ENCODE results near the gene SLC9C2.
"Not testable (repeated sequence)": the region's sequence is repeated elsewhere in the genome, so short reads cannot be mapped to it uniquely, and the experiment has no call there.

SLC9C2 gene

DNA sequence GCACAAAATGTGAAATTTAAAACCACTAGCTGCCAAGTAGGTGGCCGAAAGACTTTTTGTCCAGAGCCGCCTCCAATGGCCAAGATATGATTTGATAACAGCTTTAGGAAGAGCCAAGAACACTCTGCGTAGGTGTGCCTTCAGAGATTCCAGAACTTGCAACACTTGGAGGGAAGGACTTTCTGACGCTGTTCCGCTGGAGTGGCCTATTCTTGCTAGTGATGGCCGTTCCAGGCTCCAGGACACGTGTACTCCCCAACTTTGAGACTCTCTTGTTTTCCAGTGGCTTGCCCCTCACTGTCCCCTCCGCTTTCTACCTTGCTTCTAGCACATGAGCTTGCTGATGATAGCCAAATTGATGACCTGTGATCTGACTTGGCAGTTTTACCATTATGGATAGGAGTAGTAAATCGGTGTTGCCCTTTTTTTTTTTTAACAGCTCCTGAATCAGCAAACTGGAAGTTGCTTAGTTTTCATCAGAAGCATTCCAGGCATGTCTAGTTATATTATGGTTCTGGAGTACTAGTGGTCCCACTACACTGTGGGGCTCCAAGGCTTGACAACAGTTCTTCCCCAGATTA is 124.7 kb downstream of the SLC9C2 start:
- DNase-seq: no peak

DNA sequence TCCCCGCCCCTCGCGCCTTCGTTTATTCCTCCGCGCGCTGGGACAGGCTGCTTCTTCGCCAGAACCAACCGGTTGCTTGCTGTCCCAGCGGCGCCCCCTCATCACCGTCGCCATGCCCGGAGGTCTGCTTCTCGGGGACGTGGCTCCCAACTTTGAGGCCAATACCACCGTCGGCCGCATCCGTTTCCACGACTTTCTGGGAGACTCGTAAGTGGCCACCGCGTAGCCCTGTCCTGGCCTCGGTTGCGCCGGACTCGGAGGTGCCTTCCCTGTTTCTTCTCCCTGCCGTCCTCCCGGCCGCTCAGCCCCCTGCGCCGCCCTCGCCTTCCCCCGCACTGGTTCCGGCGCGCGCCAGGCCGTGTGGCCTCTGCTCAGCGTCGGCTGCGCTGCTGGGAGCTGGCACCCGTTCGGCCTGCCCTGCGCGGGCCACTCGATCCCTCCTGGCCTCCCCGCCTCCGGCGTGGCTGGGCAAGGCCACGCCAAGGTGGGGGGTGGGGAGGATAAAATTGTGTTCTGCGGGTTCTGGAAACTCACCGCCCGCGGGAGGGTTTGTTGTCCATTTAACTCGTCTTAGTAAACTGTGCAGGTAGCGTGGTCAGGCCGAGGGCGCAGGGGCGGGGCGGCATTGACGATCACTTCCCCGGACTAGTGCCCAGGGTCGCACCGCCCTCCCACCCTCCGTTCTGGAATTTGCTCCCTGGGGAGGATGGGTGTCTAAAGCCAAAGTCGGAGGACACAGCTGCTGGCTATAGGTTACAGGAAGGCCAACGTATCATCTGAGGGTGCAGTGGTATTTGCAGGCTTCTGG is 125.4 kb downstream of the SLC9C2 start, which contains the start of gene PRDX6:
TSS of gene PRDX6 (plus strand) at position 50 of the 808 bp plus-strand sequence. CDS start at position 113, 63 bp downstream.
- DNase-seq: peak; percentile 89

DNA sequence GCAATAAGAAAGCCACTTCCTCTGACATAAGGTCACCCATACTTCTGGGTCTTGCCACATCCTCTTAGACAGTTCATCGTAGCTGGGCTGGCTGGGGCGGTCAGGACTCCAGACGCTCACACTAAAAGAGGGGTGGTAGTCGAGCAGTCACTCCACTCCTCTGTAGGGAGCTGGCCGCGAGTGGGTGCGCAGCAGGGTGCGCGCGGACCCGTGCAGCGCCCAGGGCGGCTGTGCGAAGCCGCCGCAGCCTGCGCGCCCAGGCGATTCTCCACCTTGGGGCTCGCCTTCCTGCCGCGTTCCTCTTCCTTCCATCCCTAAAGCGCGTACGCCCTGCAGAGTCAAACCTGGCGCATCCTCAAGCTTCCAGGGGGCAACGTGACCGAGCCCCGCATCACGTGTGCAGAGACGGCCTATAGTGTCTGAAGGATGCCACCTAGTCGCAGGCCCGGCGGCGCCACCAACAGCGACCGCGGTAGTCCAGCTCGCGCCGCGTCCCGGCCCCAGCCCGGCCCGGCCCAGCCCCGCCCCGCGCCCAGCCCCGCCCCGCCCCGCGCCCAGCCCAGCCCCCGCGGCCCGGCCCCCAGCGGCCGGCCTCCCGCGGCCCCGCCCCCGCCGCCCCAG is 126.1 kb downstream of the SLC9C2 start:
- DNase-seq: peak; percentile 92

DNA sequence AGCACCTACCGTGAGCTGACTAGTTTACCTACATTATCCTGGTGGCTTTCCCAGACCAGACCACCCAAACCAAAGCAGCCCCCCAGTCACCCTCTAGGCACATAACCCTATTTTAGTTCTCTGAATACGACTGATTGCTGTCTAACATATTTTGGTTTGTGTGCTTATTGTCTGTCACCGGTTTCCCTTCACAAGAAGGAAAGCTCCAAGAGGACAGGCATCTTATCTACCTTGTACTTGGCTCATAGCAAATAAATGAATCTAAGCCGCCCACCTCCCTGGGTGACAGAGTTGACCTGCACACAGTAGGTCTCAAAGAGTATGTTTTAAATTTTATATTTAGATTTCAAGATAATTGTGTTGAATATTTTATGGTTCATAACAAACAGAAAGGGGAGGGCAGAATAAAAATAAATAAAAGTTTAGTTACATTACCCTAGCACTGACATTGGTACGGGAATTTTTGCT is 126.6 kb downstream of the SLC9C2 start:
- no peak for DNase-seq

DNA sequence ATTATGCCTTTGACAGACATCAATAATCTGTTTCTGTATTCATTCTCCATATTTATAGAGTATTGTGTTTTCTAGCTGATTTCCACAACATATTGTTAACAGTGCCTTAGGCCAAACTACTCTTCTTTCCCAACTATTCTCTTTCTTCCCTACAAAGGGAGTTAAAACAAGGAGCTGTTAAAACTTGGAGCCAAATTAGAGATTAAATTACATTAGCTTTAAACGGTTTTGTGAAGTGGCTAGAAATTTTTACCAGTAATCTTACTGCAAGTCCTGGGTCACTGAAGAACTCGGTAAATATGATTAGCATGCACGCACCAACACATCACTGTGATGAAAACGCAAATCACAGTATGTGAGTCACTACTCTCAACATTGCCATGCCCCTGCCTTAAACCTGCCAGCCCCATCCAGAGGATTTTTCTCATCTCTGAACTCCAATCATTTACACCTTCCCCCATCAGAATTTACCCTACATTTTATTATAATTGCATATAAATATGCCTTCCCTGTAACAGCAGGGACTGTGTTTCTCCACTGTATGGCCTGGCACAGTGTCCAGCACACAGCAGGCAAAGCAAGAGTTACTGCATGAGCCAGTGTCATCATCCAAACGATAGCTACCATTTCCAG is 127.2 kb downstream of the SLC9C2 start:
- peak; percentile 35 for DNase-seq

DNA sequence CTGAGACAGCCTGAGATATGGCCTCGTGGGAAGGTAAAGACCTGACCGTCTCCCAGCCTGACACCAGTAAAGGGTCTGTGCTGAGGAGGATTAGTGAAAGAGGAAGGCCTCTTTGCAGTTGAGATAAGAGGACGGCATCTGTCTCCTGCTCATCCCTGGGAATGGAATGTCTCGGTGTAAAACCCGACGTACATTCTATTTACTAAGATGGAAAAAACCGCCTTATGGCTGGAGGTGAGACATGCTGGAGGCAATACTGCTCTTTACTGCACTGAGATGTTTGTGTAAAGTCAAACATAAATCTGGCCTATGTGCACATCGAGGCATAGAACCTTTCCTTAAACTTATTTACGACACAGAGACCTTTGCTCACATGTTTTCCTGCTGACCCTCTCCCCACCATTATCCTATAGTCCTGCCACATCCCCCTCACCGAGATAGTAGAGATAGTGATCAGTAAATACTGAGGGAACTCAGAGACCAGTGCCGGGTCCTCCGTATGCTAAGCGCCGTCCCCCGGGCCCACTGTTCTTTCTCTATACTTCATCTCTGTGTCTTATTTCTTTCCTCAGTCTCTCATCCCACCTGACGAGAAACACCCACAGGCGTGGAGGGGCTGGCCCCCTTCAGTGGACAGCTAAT is 128.0 kb downstream of the SLC9C2 start:
- DNase-seq: peak; percentile 9

DNA sequence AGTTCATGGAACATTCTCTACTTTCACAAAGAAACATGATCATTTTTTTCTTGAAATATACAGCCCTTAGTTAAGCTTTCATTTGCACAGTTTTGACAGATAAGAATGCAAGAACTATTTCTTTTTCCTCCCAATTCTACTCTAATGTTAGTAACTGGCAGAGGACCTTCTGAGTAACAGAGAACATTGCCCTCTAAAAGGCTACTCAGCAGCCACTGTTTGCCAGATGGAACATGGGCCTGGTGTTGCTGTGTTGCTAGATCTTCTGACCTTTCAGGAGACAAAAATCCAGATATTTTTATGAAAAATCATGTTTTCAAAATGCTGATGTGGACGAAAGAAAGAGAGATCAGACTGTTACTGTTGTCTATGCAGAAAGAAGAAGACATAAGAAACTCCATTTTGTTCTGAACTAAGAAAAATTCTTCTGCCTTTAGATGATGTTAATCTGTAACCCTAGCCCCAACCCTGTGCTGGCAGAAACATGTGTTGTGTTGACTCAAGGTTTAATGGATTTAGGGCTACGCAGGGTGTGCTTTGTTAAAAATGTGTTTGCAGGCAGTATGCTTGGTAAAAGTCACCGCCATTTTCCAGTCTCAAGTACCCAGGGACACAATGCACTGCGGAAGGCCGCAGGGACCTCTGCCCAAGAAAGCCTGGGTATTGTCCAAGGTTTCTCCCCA is 128.6 kb downstream of the SLC9C2 start:
- DNase-seq: peak; percentile 68

DNA sequence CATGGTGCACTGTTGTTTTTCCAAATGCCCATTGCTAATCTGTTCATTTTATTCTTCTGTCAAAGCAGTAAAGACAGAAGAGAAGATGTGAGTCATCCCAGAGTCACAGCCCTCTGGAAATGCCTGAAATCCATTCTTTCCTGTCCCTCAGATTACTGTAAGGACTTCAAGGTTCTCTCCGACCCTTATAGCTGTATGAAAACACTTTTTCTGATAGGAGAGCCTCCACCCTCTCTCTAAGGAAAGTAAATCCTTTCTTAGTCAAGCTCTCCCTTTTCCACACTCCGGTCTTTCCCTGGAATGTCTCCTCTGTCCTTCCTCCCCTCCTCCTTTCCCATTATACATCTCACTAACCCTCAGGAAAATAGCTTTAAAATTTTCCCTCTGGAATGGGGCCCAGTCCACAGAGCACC is 129.3 kb downstream of the SLC9C2 start:
- no peak for DNase-seq

DNA sequence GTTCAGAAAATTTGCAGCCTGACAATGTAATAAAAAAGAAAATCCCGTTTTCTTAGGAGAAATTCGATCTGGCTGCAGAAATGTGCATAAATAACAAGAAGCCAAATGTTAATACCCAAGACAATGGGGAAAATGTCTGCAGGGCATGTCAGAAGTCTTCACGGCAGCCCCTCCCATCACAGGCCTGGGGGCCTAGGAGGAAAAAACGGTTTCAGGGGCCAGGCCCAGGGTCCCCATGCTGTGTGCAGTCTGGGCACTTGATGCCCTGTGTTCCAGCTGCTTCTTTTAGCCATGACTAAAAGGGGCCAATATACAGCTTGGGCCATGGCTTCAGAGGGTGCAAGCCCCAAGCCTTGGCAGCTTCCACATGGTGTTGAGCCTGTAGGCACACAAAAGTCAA is 132.3 kb downstream of the SLC9C2 start:
- DNase-seq: no peak

DNA sequence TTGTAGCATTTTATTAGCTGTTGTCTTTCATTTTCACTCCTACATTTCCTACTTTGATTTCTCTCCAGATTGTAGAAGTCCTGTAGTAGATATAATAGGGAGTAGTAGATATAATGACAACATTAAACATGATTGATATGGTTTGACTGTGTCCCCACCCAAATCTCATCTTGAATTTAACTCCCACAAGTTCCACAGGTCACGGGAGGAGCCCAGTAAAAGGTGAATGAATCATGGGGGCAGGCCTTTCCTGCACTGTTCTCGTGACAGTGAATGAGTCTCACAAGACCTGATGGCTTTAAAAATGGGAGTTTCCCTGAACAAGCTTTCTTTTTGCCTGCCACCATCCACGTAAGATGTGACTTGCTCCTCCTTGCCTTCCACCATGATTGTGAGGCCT is 133.2 kb downstream of the SLC9C2 start:
- no peak for DNase-seq

DNA sequence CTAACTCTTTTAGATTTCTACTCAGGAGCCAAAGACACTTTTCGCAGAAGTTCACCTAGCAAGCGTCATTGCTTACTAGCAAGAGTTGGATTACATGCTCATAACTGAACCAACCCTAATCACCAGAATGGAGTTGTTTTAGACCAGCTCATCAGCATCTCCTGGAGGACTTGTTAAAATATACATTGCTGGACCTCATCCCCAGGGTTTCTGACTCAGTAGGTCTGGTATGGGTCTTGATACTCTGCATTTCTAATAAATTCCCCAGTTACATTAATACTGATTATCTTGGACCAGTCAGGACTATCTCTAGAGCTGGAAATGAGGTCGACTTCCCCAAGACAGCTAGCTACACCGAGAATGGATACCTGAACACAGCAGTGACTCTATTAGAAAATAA is 135.4 kb downstream of the SLC9C2 start:
- no peak for DNase-seq

DNA sequence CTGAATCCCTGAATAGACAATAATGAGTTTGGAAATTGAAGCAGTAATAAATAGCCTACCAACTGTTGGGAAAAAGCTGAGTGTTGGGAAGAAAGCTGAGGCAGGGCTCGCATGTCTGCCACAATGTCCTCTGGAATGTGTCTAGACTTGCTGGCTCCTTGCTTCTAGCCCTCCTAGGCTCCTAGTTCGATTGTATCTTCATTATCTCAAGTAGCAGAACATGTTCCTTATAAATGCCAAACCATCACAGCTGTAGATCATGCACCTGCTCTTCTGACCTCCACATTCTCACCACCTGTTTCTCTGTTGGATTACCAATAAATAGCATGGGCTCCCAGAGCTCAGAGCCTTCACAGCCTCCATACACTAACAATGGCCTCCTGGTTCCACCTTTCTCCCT is 138.7 kb downstream of the SLC9C2 start:
- not testable (repeated sequence) for DNase-seq

DNA sequence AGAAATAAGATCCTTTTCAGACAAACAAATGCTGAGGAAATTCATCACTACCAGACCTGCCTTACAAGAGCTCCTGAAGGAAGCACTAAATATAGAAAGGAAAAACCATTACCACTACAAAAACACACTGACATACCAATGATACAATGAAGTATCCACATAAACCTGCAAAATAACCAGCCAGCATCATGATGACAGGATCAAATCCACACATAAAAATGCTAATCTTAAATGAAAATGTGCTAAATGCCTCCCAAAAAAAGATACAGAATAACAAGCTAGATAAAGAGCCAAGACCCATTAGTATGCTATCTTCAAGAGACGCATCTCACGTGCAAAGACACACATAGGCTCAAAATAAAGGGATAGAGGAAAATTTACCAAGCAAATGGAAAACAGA is 140.2 kb downstream of the SLC9C2 start:
- DNase-seq: not testable (repeated sequence)

DNA sequence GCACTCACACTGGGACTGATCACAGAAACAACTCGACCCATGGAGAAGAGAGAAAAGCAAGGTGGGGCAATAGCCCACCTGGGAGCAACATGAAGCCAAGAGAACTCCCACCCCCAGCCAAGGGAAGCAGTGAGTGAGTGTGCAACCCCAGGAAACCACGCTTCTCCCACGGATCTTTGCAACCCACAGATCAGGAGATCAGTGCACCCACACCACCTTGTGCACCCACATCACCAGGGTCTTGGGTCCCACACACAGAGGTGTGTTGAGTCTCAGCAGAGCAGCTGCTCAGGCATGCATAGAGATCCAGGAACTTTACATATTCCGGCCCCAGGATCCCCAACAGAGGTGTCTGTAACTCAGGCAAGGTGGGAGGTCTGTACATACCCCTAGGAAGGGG is 143.0 kb downstream of the SLC9C2 start:
- no peak for DNase-seq

DNA sequence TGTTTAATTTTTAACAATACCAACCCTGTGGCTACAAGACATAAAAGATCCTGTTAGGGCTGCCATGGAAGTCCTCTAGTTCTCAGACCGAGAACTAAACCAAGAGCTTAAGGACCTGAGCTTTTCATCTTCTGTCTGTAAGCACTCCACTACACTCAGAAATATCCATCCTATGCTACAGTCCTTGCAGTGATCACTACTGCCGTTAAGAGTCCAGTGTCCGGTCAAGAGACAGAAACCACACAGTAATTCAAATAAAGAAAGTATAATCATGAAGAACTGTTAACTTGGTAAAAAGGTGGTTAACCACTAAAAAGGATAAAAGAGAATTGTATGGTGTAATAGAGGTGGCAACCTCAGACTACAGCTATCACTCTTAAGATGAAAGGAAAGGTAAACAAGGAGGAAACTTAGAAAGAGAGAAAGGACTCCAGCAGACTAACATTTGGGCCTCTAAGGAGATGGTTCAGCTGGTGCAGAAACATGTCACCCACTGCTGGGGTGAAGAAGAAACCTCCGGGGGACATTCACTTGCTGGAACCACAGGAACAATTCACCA is 147.8 kb downstream of the SLC9C2 start:
- DNase-seq: no peak

DNA sequence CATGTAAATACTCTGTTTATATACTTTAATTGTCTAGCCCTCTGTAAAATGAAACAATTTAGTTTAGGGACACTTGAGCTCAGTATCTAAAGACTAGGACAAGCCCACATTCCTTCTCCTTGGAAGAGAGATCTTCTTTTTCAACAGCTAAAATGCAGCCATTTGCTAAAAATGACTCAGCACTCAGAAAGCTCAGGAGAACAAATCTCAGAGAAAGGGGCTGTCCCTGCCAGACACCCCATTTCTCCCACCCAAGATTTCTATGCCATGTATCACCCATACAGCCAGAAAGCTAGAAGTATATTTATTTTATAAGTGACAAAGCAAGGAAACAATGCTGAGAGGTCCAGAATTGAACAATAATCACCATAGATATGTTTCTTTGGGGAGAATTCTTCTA is 148.9 kb downstream of the SLC9C2 start:
- no peak for DNase-seq

DNA sequence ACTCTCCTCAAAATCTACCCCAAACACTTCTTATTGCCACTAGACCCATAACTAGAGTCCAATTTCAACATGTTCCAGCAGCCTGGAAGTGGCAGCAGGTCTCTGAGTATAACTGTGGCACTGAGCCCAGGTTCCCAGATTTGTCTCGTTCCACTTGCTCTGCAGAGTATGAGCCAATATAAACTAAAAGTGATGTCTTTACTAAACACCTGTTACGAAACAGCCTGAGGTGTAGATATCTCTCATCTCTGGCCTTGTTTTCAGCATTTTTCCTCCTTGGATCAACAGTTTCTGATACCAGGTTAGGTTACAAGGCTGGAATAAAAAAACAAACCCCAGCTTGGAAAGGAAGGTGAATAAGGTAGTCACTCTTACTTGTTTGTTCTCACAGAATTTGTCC is 150.9 kb downstream of the SLC9C2 start:
- peak; percentile 76 for DNase-seq
